ENCODE results near the gene PRCC. TPM values are rescaled to one million over a fixed set of nuclear protein-coding genes. Genes with fewer than 3 reads are reported as not detected.

The PRCC gene
- total and polyA plus RNA-seq, 2 of the 8 experiments (the other 6 are each of a cell fraction or from before 2014, with no cell fraction given): 95.2 to 115 TPM

DNA sequence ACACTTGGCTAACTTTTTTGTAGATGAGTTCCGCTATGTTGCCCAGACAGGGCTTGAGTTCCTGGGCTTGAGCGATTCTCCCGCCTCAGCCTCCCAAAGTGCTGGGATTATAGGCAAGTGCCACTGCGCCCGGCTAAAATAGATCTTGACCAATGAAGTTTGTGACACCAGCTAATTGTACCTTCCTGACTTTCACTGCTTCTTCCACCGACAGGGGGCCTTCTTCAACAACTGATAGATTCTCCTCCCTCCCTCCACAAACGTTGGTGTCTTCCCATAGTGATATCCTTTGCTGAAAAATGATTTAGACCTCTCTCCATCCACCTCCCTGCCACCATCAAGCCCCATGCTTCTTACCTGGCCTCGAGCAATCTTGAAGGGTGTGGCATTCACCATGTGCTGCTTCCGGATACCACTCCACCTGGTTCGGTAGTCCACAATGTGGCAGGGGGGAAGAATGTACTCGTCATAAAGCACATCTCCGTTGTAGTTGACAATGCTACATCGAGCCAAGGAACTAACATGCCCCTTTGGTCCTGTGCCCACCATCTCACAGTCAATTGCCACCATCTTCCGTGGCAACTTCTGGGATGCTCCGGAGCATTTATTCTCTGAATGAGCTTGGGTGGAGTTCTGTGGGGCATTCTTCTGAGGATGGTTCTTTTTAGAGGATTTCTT is 40.6 kb upstream of the PRCC start:
- Histone ChIP-seq H3K27me3 (replicated peaks in 1 of 4; ENCODE audit: control insufficient read depth in 3 of 4, extremely low read depth in 1 of 4, insufficient read depth in 3 of 4, low read length in 3 of 4) (no peaks in the 10 kb centered on the region), H3K79me2 (ENCODE audit: control insufficient read depth in 1 of 2, insufficient read depth in 2 of 2, low read length in 2 of 2) (peaks cover 22 to 77% of the 10 kb centered on the region in 2 experiments), H4K20me1 (replicated peaks in 1 of 2; ENCODE audit: control insufficient read depth in 1 of 2, insufficient read depth in 2 of 2, low read length in 2 of 2) (peaks cover 21 to 34% of the 10 kb centered on the region in 2 experiments), H4K8ac (ENCODE audit: extremely low read depth, insufficient read depth, low read length) (no peak overlapping the region), H3K23ac (ENCODE audit: insufficient read length) (no peak overlapping the region), H2AK5ac (ENCODE audit: low read depth, low read length) (no peak overlapping the region), H3K27ac (ENCODE audit: low read depth, low read length) (no peak overlapping the region), H2BK12ac (ENCODE audit: low read depth, low read length) (no peak overlapping the region), H2BK20ac (ENCODE audit: low read length) (no peak overlapping the region), H3K9me3 (ENCODE audit: insufficient read depth in 2 of 2, low read depth in 1 of 2, low read length in 1 of 2) (no peaks in the 10 kb centered on the region), H4K5ac (ENCODE audit: insufficient read length, low read depth, low read length) (no peak overlapping the region), H2BK5ac (ENCODE audit: low read depth, low read length) (no peak overlapping the region), H3K4me3 (ENCODE audit: extremely low read depth in 1 of 4, insufficient read depth in 2 of 4, low read depth in 3 of 4, low read length in 4 of 4) (peak overlapping the region in 3 of 4 experiments; percentile 24 to 92 (median 43); a peak in 5 of 8 replicates), H3K79me1 (ENCODE audit: low read depth, low read length) (peaks cover 7% of the 10 kb centered on the region), H2BK15ac (ENCODE audit: low read length) (no peak overlapping the region), H3K9ac (replicated peaks in 1 of 4; ENCODE audit: extremely low read depth in 1 of 4, low read depth in 3 of 4, low read length in 3 of 4) (no peak overlapping the region), H3K4me2 (ENCODE audit: insufficient read depth in 1 of 2, low read depth in 2 of 2, low read length in 2 of 2) (peak overlapping the region; percentile 65 to 97; a peak in 3 of 4 replicates), H3K18ac (ENCODE audit: extremely low read depth, low read length) (no peak overlapping the region), H3K56ac (replicated peaks; ENCODE audit: insufficient read length, low read depth, low read length) (no peak overlapping the region), H3K4ac (replicated peaks; ENCODE audit: insufficient read length, low read depth, low read length) (no peak overlapping the region), H4K91ac (replicated peaks; ENCODE audit: insufficient read length, low read length) (no peak overlapping the region), H3K36me3 (ENCODE audit: control insufficient read depth in 2 of 4, insufficient read depth in 4 of 4, low read length in 3 of 4) (peaks cover 12 to 23% (median 22%) of the 10 kb centered on the region in 4 experiments), H2AFZ (ENCODE audit: low read length) (no peak overlapping the region), H3K14ac (ENCODE audit: insufficient read length) (no peak overlapping the region), H2BK120ac (replicated peaks; ENCODE audit: low read depth, low read length) (no peak overlapping the region), H3K4me1 (replicated peaks in 1 of 4; ENCODE audit: control insufficient read depth in 3 of 4, insufficient read depth in 4 of 4, low read length in 3 of 4) (peaks cover 0 to 23% (median 18%) of the 10 kb centered on the region in 4 experiments; a peak in 6 of 7 replicates), H3K23me2 (ENCODE audit: low read depth, low read length) (peaks cover 8% of the 10 kb centered on the region)
- TF ChIP-seq SIN3A (conservative IDR thresholded peaks at IDR 0.05 in 1 of 2, IDR thresholded peaks at IDR 0.05 in 1 of 2; ENCODE audit: low read depth in 1 of 2, low read length in 2 of 2) (0 out of 4 replicates have a peak, but pooled peaks of 1 of the 2 experiments have one; percentile 56), RXRA (IDR thresholded peaks at IDR 0.05; ENCODE audit: insufficient read depth, low read depth, low read length) (no peak), RAD21 (IDR thresholded peaks at IDR 0.05 in 1 of 2, conservative IDR thresholded peaks at IDR 0.05 in 1 of 2; ENCODE audit: low read depth in 2 of 2, low read length in 2 of 2) (peak; percentile 72 to 78)
- TF ChIP-seq, protein P1, sequence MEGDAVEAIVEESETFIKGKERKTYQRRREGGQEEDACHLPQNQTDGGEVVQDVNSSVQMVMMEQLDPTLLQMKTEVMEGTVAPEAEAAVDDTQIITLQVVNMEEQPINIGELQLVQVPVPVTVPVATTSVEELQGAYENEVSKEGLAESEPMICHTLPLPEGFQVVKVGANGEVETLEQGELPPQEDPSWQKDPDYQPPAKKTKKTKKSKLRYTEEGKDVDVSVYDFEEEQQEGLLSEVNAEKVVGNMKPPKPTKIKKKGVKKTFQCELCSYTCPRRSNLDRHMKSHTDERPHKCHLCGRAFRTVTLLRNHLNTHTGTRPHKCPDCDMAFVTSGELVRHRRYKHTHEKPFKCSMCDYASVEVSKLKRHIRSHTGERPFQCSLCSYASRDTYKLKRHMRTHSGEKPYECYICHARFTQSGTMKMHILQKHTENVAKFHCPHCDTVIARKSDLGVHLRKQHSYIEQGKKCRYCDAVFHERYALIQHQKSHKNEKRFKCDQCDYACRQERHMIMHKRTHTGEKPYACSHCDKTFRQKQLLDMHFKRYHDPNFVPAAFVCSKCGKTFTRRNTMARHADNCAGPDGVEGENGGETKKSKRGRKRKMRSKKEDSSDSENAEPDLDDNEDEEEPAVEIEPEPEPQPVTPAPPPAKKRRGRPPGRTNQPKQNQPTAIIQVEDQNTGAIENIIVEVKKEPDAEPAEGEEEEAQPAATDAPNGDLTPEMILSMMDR (IDR thresholded peaks at IDR 0.05; ENCODE audit: control extremely low read depth in 1 of 3, insufficient read depth in 1 of 3, low read depth in 1 of 3, low read length in 3 of 3): peak; percentile 6 to 78 (median 66)
- 68% methylated on average over 13 of the region's 15 CpGs; no CpG with 5 or more reads in 1 of the 2 experiments for WGBS, 2 experiments (ENCODE audit: extremely low coverage in 1 of 2, insufficient coverage in 1 of 2, insufficient read length in 1 of 2, insufficient replicate concordance in 2 of 2, low coverage in 1 of 2, low lambda C conversion rate in 2 of 2, missing lambda C conversion rate in 1 of 2)
- no peak for DNase-seq (ENCODE audit: low read depth in 1 of 2, low spot score in 2 of 2)
- ChIA-PET POLR2A (ENCODE audit: partially characterized antibody) (interaction anchor here (0.7 to 13.3 kb wide), 16 partner anchors 9 to 197 kb away, joined by 3 to 214 read pairs (median 11); partner anchors contain the start of genes CRABP2, HDGF, MRPL24 and NES), CTCF (ENCODE audit: partially characterized antibody) (interaction anchor here (0.6 to 65.2 kb wide), 61 partner anchors 9 to 227 kb away, joined by 3 to 4284 read pairs (median 7); partner anchors contain the start of genes CRABP2, HAPLN2, HDGF and INSRR)
- no peak for FAIRE-seq
